NCI-H2171 (cell line): Measurements from ENCODE around the gene KRTAP12-3.
"Not testable (repeated sequence)": the region's sequence is repeated elsewhere in the genome, so short reads cannot be mapped to it uniquely, and the experiment has no call there.

Source experiments
- DNase-seq: peaks from one replicate; lab custom pipeline; 2025; lab: John Stamatoyannopoulos, UW

KRTAP12-3 gene

GRCh38 chr21:44685050-44685449 is 27.3 kb downstream of the KRTAP12-3 start:
- DNase-seq, result not testable (repeated sequence)

GRCh38 chr21:44686000-44686781 is 28.5 kb downstream of the KRTAP12-3 start:
- no peak for DNase-seq

GRCh38 chr21:44686843-44687561 is 29.3 kb downstream of the KRTAP12-3 start:
- DNase-seq, result no peak

- peak; percentile 61 for DNase-seq
Observed at GRCh38 chr21:44687671-44688070, 29.9 kb downstream of the KRTAP12-3 start.

GRCh38 chr21:44689740-44690139 is 32.0 kb downstream of the KRTAP12-3 start:
- DNase-seq, result not testable (repeated sequence)

- no peak for DNase-seq
Observed at GRCh38 chr21:44691686-44692085, 34.0 kb downstream of the KRTAP12-3 start.

- DNase-seq, result no peak
Observed at GRCh38 chr21:44692798-44693512, 35.2 kb downstream of the KRTAP12-3 start.

GRCh38 chr21:44694776-44695175 is 37.0 kb downstream of the KRTAP12-3 start:
- no peak for DNase-seq

- DNase-seq, result no peak
Observed at GRCh38 chr21:44695184-44695583, 37.5 kb downstream of the KRTAP12-3 start.

- DNase-seq, result no peak
Observed at GRCh38 chr21:44695641-44696040, 37.9 kb downstream of the KRTAP12-3 start.

GRCh38 chr21:44696572-44696971 is 38.8 kb downstream of the KRTAP12-3 start:
- DNase-seq, result no peak

GRCh38 chr21:44697172-44697810 is 39.6 kb downstream of the KRTAP12-3 start, which contains the start of gene KRTAP10-12:
Gene KRTAP10-12 (plus strand): TSS chr21:44697172. CDS start chr21:44697202, 30 bp downstream.
- DNase-seq, result not testable (repeated sequence)

- DNase-seq, result no peak
Observed at GRCh38 chr21:44697811-44698734, 40.3 kb downstream of the KRTAP12-3 start.

- no peak for DNase-seq
Observed at GRCh38 chr21:44699502-44700001, 41.8 kb downstream of the KRTAP12-3 start.

- no peak for DNase-seq
Observed at GRCh38 chr21:44700101-44701022, 42.6 kb downstream of the KRTAP12-3 start.

GRCh38 chr21:44701023-44701400 is 43.3 kb downstream of the KRTAP12-3 start:
- DNase-seq, result no peak

GRCh38 chr21:44701541-44701940 is 43.8 kb downstream of the KRTAP12-3 start:
- DNase-seq, result peak; percentile 83

GRCh38 chr21:44702111-44702972 is 44.6 kb downstream of the KRTAP12-3 start:
- DNase-seq, result peak; percentile 18
